Ovary (tissue), 9 donors: ENCODE results near the gene MAN1C1. TPM values are rescaled to one million over a fixed set of nuclear protein-coding genes. Genes with fewer than 3 reads are reported as not detected.

Experiments
- DNase-seq, 5 donors: peaks; one replicate each; pipeline ENCODE4 v3.0.0-alpha.2; 2019 to 2020
- H3K27ac ChIP-seq, 2 donors: fragments of 200-600 bp; one replicate each; pipeline versions ENCODE4 v1.5.1 to v1.8.0; 2019 to 2022
- H3K27me3 ChIP-seq: fragments of 200-600 bp; one replicate; pipeline ENCODE4 v1.8.0; 2022
- H3K36me3 ChIP-seq: fragments of 200-600 bp; sonication (generic); one replicate; pipeline ENCODE4 v1.5.1; 2019
- H3K4me1 ChIP-seq: one replicate; pipeline ENCODE4 v1.8.1; 2013; ENCODE audit warnings: mild to moderate bottlenecking, moderate library complexity; ENCODE audit not compliant: insufficient read depth
- H3K4me3 ChIP-seq: fragments of 200-600 bp; sonication (generic); one replicate; pipeline ENCODE4 v1.5.1; 2017
- H3K9me3 ChIP-seq, 2 donors: fragments of 200-600 bp in 1 of 2; sonication (generic) in 1 of 2; one replicate each; pipeline versions ENCODE4 v1.5.1 to v1.8.1; 2013 to 2019; ENCODE audit warnings: mild to moderate bottlenecking in 1 of 2, moderate library complexity in 1 of 2
- CTCF ChIP-seq, 3 donors: fragments of 450-650 bp in 2 of 3; fragments of 200-600 bp in 1 of 3; IDR thresholded peaks; one replicate each; pipeline versions ENCODE4 v1.5.1 to v1.8.0; 2016 to 2022; ENCODE audit warnings: antibody characterized with exemption in 3 of 3, mild to moderate bottlenecking in 1 of 3
- EP300 ChIP-seq: sonication (generic); formaldehyde crosslinking; IDR thresholded peaks from one replicate; pipeline ENCODE4 v1.6.1; 2017; ENCODE audit warnings: antibody characterized with exemption
- POLR2A ChIP-seq: fragments of 450-650 bp; IDR thresholded peaks from one replicate; pipeline ENCODE4 v1.6.1; 2017; ENCODE audit warnings: antibody characterized with exemption, mild to moderate bottlenecking, moderate library complexity
- WGBS, 3 donors: extraction: QIAGEN DNeasy Blood & Tissue Kit in 1 of 3; methylation state at CpG; one replicate each; pipeline versions ENCODE4 v1.1.5 to v1.1.7; 2013 to 2017; 5-methylcytosine and 5-hydroxymethylcytosine counted together
- intact Hi-C, 4 donors: fragments of 100-400 bp; cut with DNase I; formaldehyde crosslinking; loops; one replicate each; pipeline versions ENCODE4 v1.11.0 to v1.15.1; 2022 to 2023
- polyA plus RNA-seq, 2 donors: library from polyadenylated mRNA; stranded (reverse); fragments of 200-250 nt in 1 of 2; fragments of 350-450 nt in 1 of 2; fragmentation: Illumina TruSeq in 1 of 2; extraction: RNeasy Lipid Tissue Mini Kit (QIAGEN cat#74804) in 1 of 2; gene quantifications; one replicate each; pipeline ENCODE4 v1.2.3, GENCODE V29; 2013 to 2014
- total RNA-seq, 7 donors: library from RNA; depleted of rRNA in 2 of 7; stranded (reverse); fragments of >200 nt in 2 of 7; fragmentation: NEBNext Ultra II Directional in 3 of 7; extraction: Animal tissue kit (Norgen Biotek cat#: 25700) in 3 of 7; gene quantifications; one replicate each; pipeline versions ENCODE4 v1.1.0 to v1.2.4, GENCODE V29; 2016 to 2023
- donor health status: DM: no; HTN: no; CAD: no; lungs with moderate emphysema.
- donor health status: DM: no; HTN: no; CAD: no.
- donor health status: Bipolar disorder and iron deficiency.
- donor health status: DM: yes; HTN: yes; CAD: no.
- donor health status: DM: no; HTN: no; CAD: no.
- donor health status: DM: yes; HTN: yes; CAD: no.

Gene MAN1C1
- total and polyA plus RNA-seq, 9 donors = 18.0 to 59.2 (median 33.1) TPM

- Histone ChIP-seq H3K4me1 (peaks cover 27% of the 10 kb centered on the region), H3K36me3 (no peaks in the 10 kb centered on the region), H3K27me3 (no peaks in the 10 kb centered on the region), H3K4me3 (no peak overlapping the region), H3K27ac (peak overlapping the region in 1 of 2 donors; percentile 19), H3K9me3 (no peaks in the 10 kb centered on the region)
- DNase-seq = peak in 2 of 5 donors; percentile 26 to 30
- 27 to 63% (median 27%) methylated on average over 10 of the region's 10 CpGs for WGBS, 3 donors
- intact Hi-C loops = no loop called here
- TF ChIP-seq EP300 = no peak
- no peak for TF ChIP-seq CTCF (IDR thresholded peaks at IDR 0.05)
- TF ChIP-seq POLR2A = no peak
Measured at GRCh38 chr1:25653558-25653957, 37.0 kb downstream of the MAN1C1 start.

- Histone ChIP-seq H3K36me3 (no peaks in the 10 kb centered on the region), H3K27ac (peak overlapping the region in 1 of 2 donors; percentile 19), H3K9me3 (no peaks in the 10 kb centered on the region), H3K27me3 (no peaks in the 10 kb centered on the region), H3K4me3 (no peak overlapping the region), H3K4me1 (peaks cover 30% of the 10 kb centered on the region)
- 81 to 93% (median 86%) methylated on average over 6 of the region's 6 CpGs for WGBS, 3 donors
- DNase-seq = peak in 2 of 5 donors; percentile 5 to 11
- TF ChIP-seq POLR2A = no peak
- TF ChIP-seq EP300 = no peak
- TF ChIP-seq CTCF (IDR thresholded peaks at IDR 0.05) = no peak
- intact Hi-C loops = no loop called here
Measured at GRCh38 chr1:25654109-25654660, 37.6 kb downstream of the MAN1C1 start.

GRCh38 chr1:25657121-25657882, 40.7 kb downstream of the MAN1C1 start:
- Histone ChIP-seq H3K9me3 (no peaks in the 10 kb centered on the region), H3K4me3 (no peak overlapping the region), H3K27ac (no peak overlapping the region), H3K36me3 (no peaks in the 10 kb centered on the region), H3K27me3 (no peaks in the 10 kb centered on the region), H3K4me1 (peaks cover 31% of the 10 kb centered on the region)
- 86 to 91% (median 87%) methylated on average over 6 of the region's 6 CpGs for WGBS, 3 donors
- TF ChIP-seq POLR2A (no peak), EP300 (no peak), CTCF (IDR thresholded peaks at IDR 0.05) (no peak)
- intact Hi-C loops = loop anchor here in 1 of 4 donors (5.0 kb wide), 1 partner anchor 35 kb away; no protein-coding TSS in a partner anchor
- DNase-seq = peak in 1 of 5 donors; percentile 16

- peak in 2 of 5 donors; percentile 3 to 13 for DNase-seq
- intact Hi-C loops = loop anchor here in 1 of 4 donors (5.0 kb wide), 1 partner anchor 36 kb away; no protein-coding TSS in a partner anchor
- Histone ChIP-seq H3K36me3 (no peaks in the 10 kb centered on the region), H3K4me3 (no peak overlapping the region), H3K27ac (peak overlapping the region in 1 of 2 donors; percentile 57), H3K9me3 (no peaks in the 10 kb centered on the region), H3K27me3 (no peaks in the 10 kb centered on the region), H3K4me1 (peaks cover 27% of the 10 kb centered on the region)
- TF ChIP-seq CTCF (IDR thresholded peaks at IDR 0.05) = no peak
- no peak for TF ChIP-seq EP300
- TF ChIP-seq POLR2A = no peak
- 85 to 95% (median 86%) methylated on average over 11 of the region's 11 CpGs for WGBS, 3 donors
Measured at GRCh38 chr1:25657883-25658760, 41.5 kb downstream of the MAN1C1 start.
